Measurements from ENCODE around the gene RTL5.

Gene RTL5

DNA sequence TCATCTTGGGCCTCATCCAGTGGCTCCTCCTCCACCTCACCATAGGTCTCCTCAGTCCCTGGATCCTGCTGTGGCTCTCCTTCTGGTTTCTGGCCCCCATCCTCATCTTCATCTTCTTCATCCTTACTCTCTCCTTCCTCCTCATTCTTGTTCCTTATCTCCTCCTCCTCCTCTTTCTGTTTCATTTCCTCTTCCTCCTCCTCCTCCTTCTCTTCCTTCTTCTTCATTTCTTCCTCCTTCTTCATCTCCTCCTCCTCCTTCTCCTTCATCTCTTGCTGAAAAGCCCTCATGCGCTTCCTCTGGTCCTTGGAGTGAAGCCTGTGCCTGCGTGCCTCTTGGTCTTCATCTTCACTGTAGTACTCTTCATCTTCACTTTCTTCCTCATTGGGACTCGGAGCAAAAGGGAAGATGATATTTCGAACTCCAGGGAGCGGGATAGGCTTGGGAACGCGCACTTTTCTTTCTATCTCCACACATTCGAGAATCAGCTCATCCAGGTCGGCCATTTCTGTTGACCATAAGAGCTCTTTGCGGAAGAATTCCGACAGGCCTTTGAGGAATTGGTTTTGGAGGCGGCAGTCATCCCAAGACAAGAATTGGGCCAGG lies 1.5 kb downstream of the RTL5 start:
- in situ Hi-C loops (cut with MboI; ENCODE audit: low sequenced_read_pairs): no loop called here

DNA sequence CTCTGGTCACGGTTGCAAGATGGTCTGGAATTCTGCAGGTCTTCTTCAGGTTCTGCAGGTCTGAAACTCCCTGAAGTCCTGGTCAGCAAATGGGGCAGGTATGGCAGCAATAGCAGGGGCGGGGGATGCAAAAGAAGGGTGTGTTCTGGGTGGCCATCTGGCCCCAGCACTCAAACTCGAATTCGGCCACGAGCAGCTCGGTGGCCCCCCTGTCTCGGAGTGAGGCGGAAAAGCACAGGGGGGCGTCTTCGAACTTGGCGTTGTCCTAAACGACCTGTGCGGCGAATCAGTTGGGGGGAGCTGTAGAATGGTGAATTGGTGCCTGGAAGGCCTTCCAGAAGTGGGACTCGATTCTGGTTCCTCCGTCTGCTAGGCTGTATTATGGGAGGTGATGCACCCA lies 2.1 kb downstream of the RTL5 start:
- in situ Hi-C loops (cut with MboI; ENCODE audit: low sequenced_read_pairs): loop anchor here (5.0 kb wide), 1 partner anchor 122 kb away; no protein-coding TSS in a partner anchor

DNA sequence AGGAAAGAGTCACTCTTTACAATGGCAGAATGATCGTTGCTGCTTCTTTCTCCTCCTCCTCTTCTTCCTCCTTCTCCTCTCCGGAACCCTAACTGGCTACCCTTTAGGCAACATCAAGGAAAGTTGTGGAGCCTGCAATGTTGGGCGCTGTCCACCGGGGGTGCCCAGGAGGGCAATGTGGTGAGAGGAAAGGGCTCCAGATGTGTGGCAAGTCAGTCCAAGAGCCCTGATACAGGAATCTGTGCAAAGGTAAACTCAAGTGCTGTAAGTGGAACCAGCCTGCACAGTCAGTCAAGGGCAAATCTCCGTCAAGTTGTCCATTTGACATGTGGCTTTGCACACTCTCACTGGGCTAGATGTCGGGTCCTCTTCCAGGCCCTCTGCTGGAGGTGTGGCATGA lies 2.8 kb downstream of the RTL5 start:
- in situ Hi-C loops (cut with MboI; ENCODE audit: low sequenced_read_pairs): loop anchor here (5.0 kb wide), 1 partner anchor 122 kb away; no protein-coding TSS in a partner anchor

DNA sequence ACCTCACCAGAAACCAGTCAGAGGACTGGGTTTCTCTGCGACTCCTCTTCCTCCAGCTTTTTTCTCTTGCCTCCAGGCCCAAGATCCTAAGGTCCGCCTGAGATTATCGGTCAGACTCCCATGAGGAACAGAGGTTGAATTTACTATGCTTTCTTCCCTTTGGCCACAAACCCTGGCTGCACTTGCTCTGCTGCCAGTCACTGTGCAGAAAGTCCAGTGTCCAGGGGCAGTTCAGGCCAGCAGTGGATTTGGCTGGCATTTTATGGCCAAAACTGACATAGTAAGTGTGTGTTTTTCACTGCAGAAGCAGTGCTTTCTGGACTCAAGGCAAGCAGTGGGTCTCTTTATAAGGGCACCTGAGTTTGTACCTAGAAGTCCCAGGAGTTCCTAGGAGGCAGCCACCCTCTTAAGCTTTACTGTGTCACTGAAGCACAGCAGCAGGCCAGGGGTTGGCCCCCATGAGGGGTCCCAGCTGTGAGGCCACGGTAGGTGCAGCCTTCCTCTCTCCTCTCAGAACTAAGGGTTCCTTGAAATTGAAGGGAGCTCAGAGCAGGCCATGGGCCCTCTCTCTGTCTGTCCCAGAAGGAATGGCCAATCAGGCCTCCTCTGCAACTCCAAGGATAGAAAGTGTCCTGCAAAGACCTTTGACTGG lies 3.4 kb downstream of the RTL5 start:
- in situ Hi-C loops (cut with MboI; ENCODE audit: low sequenced_read_pairs): loop anchor here (5.0 kb wide), 1 partner anchor 121 kb away; no protein-coding TSS in a partner anchor

DNA sequence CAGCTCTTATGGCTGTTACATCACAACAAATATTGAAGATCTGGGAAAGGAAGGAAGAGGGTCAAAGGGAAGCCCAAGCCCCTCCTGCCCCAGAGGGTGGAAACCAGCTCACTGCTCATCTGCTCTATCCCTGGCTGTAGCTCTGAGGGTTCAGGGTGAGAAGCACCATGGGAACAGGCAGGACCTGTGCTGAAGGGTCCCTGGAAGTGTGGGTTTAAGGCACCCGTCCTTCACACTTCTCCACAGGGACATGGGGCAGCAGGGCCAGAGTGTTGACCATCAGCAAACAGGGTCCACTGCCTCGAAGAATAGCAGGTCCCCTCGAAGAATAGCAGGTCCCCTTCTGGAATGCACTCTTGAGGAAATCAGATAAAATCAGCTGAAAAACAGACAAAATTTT lies 4.4 kb downstream of the RTL5 start:
- in situ Hi-C loops (cut with MboI; ENCODE audit: low sequenced_read_pairs): loop anchor here (5.0 kb wide), 1 partner anchor 120 kb away; no protein-coding TSS in a partner anchor

DNA sequence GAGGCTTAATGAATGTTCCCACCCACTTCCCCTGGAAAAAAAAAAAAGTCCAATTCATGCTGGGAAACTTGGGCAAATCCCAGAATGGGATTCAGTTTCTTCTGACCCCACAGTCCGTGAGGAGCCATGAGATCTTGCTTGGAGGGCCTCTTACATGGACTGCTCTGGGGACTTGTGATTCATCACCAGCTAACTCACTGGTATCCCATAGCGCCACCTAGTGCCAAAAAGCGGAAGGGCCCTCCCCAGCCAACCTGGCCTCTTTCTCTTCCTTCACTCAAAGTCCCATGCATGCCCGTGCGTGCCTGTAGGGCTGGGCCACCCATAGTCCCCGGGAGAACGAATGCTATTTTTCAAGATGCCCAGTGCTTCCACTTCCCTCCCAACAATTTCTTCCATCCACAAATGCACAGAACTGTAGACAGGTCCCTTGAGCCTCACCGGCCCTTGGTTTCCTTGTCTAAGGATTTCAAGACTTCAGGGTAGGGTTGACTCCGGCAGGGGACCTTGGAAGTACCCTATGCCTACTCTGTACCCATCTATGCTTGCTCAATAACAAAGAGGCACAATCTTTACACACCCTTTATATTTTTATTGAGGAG lies 5.1 kb downstream of the RTL5 start:
- in situ Hi-C loops (cut with MboI; ENCODE audit: low sequenced_read_pairs): loop anchor here (5.0 kb wide), 1 partner anchor 119 kb away; no protein-coding TSS in a partner anchor

DNA sequence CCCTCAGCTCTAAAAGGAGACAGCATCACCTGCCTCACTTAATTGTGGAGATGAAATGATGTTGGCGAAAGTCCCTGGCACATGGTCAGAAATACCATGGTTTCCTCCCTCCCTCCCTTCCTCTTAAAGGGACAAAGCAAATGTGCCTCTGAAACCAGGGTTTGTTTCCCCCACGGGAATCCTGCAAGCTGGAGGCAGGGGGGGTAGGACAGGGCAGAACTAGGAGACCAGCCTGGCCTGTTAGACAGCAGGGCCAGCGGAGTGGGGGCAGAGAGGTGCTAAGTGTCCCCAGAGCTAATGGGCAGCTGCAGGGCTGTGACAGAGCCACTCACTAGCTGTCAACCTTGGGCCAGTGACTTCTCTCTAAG lies 5.7 kb downstream of the RTL5 start:
- in situ Hi-C loops (cut with MboI; ENCODE audit: low sequenced_read_pairs): loop anchor here (5.0 kb wide), 1 partner anchor 119 kb away; no protein-coding TSS in a partner anchor

DNA sequence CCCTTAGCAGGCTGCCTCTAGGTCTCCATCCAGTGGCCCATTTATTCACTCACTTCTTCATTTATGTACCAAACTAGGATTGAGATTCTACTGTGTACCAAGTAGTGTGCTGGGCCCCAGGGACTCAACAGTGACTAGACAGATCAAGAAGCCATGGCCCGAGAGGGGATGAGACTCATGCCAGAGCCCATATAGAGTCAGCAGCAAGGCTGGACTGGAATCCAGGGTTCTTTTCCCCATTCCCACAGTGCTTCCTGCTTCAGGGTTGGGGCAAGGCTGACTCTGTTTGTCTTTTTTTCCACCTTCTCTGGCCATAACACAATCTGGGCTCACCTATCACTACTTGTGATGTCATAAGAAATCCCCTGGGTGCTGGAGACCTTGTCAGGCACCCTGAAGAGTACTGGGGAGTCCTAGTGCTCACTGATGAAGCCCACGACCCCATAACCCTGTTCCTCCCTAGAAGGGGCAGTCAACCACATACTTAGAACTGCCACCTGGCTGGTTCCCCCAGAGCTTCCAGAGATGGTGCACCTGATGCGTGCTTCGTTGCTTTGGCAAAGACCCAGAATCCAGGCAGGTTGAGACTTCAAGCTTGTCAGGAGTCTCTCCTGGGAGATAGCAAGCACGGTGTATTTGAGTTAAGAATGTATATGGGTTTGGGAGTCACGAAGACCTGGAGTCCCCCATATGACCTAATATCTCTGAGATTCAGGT lies 6.2 kb downstream of the RTL5 start:
- in situ Hi-C loops (cut with MboI; ENCODE audit: low sequenced_read_pairs): loop anchor here (5.0 kb wide), 1 partner anchor 118 kb away; no protein-coding TSS in a partner anchor

DNA sequence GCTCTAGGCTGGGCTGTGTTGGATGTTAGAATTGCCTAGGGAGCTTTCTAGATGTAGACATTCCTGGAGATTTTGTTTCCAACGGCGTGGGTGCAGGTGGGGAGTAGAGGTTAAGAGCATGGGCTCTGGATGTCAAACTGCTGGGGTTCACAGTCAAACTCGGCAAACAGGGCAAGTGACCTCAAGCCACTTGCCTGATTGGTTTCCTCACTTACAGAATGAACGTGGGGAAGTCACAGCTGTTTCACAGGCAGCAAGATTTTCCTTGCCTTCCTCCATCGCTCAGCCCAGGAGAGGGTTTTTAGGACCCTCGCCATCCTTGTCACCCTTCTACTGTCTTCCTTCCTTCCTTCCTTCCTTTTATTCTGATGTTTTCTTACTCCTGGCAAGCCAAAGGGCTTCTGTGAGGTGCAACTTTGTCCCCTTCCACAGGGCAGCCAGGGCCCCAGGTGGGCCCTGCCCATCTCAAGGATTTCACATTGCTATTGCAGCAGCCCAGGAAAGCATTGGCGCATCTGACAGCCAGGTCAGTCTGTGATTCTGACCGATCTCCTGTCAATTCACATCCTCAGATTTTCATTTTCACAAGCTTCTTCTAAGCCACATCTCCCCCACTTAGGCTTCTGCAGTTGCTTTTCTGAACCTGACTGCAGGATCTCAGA lies 7.0 kb downstream of the RTL5 start:
- in situ Hi-C loops (cut with MboI; ENCODE audit: low sequenced_read_pairs): loop anchor here (5.0 kb wide), 1 partner anchor 117 kb away; no protein-coding TSS in a partner anchor

DNA sequence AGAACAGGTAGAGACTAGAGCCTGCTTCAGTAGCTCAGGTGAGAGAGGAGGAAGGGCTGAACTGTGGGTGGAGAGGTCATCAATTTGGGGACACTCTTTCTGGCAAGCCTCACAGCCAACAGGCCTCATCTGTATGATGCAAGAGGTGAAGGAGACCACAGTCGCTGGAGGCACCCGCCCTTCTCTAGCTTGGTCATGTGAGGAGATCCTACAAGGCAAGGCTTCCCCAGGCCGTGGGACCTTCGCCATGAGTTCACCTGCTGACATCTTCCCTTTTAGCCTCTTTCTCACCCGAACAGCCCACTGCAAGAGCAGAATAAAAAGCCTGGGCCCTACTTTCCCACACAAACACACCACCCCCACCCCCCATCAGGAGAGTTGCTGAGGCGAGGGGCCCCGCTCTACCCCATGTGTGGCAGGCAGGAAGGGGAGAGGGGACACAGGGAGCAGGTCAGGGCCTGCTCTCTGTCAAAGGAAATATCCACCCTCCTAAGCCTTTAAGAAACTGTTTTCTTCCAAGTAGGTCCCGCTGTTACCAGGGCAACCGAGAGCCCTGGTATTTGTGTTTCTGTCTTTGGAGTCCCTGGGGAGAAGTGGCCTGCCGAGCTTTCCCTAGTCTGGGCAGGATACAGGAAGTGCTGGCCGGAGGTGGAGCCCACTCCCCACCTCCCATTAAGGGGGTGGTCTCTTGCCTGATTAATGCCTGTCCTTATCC lies 8.1 kb downstream of the RTL5 start:
- in situ Hi-C loops (cut with MboI; ENCODE audit: low sequenced_read_pairs): no loop called here

DNA sequence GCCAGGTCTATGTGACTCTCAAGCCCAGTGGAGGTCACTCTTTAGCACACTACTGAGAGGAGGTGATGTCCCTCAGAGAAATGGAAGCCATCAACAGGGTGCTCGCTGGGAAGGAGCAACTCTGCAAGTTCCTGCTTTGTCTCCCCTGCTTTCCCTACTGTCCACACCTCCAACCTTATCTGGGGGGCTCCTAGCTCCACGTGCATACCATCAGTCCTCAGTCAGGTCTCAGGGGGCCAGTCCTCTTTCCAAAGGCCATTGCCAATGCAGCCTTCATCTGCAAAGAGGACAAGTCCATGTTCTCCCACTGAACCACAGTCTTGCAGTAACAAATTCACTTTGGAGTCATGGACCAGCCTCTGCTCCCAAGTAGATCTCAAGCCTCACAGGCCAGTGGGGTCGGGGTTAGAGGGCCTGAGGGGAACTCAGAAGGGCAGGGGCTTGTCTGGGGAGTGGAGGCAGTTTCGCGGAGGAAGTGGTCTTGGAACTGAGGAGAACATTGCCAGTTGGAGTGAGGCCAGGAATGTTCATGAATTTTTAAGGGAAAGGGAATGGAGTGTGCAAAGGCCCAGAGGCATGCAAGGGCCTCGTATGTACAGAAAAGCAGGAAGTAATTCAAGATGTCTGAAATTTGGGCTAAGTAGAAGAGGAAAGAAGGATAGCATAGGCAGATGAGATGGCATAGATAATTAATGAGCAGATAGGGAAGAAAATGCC lies 8.9 kb downstream of the RTL5 start:
- in situ Hi-C loops (cut with MboI; ENCODE audit: low sequenced_read_pairs): no loop called here

DNA sequence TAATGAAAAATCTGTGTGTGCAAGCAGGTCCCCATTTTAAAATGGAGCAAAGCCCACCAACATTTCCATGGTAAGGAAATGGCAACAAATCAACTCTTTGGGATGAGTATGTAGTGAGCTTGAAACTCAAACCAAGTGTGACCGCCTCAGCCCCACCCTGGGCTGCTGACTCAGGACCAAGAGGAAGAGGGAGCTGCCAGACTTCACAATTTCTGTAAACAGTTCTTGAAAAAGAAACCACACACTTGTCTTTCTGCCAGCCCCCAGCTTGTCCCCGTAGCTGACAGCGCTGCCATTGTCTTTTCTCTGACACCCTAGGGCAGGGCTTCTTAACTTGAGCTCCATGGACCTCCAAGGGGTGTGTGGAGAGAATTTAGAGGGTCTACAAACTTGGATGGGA lies 10.3 kb downstream of the RTL5 start:
- in situ Hi-C loops (cut with MboI; ENCODE audit: low sequenced_read_pairs): no loop called here

DNA sequence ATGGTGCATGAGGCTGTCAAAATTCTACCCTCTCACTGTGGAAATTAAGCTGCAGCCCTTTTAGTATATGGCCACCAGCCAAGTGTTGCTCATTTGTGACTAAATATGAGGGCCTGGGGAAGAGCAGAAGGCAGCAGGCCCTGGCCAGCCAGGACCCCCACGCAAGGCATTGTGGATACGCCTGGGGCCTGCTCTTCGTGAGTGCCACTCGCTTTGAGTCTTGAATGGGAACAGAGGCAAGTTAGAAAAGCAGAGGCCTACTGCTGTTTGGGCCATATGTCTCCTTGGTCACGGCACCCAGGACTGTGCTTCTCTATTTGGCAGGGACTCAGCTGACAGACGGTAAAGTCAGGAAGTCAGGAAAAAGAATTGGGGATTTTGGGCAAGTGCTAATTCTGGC lies 10.9 kb downstream of the RTL5 start:
- in situ Hi-C loops (cut with MboI; ENCODE audit: low sequenced_read_pairs): no loop called here

DNA sequence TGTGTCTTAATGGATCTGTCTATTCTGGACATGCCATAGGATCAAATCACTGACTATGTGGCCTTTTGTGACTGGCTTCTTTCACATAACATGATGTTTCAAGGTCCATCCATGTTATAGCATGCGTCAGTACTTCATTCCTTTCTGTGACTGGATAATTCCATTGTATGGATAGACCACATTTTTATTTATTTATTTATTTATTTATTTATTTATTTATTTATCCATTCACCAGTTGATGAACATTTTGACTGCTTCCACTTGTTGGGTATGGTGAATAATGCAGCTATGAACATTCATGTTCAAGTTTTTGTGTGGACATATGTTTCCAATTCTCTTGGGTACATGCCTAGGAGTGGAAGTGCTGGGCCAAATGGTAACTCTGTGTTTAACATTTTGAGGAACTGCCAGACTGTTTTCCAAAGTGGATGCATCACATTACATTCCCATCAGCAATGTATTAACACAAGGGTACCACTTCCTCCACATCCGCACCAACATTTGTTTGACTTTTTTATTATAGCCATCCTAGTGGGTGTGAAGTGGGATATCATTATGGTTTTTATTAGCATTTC lies 14.0 kb downstream of the RTL5 start:
- in situ Hi-C loops (cut with MboI; ENCODE audit: low sequenced_read_pairs): no loop called here

DNA sequence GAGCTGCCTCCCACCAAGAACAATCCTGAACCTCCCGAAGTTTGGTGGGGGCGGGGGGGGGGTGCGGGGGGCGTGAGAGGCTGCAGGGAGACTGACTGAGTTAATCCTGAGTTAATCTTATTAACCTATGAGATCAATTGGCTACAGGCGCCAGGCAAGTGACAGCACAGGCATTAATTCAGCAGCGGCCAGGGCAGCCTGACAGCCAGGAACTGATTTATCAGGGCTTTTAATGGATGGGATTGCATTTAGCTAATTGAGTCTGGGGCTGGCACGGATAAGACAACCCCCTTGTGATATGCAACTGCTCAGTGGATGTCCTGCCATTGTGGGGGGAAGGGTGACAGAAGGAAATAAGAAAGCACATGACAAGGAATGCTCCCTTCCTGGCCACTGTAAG lies 16.3 kb downstream of the RTL5 start:
- in situ Hi-C loops (cut with MboI; ENCODE audit: low sequenced_read_pairs): no loop called here

DNA sequence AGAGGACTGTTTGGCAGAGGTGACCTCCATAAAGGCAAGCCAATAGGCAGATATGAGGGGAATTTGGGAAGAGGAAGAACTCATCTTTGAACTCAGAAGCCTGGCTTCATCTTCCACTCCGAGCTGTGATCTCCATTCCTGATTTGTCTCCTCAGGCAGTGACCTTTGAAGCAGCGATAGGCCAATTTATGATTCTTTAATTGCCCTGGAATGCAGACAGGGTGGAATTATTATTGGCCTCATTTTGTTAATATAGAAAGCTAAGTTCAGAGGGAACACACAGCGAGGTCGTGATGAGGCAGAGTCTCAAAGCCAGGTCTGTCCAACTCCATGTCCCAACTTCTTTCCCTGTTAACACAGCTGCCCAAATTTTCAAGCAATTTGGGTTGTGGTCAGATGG lies 16.9 kb downstream of the RTL5 start:
- in situ Hi-C loops (cut with MboI; ENCODE audit: low sequenced_read_pairs): no loop called here

DNA sequence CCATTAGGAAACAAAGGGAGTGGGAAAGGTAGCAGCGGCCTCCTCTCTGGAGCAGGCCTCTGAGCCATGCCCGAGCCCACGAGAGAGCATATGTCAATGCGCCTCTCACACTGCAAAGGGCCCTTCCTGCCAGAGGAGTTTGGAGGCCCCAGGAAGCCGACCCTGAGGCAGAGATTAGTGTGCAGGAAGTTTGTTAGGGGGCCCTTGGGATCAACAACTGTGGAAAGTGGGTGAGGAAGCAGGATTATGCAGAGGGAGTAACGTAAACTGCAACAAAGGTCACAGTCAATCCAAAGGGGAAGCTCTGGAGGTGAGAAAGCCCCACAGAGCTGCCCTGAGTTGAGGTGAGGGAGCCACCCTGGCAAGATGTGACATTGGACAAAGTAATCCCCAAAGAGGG lies 17.4 kb downstream of the RTL5 start:
- in situ Hi-C loops (cut with MboI; ENCODE audit: low sequenced_read_pairs): no loop called here

DNA sequence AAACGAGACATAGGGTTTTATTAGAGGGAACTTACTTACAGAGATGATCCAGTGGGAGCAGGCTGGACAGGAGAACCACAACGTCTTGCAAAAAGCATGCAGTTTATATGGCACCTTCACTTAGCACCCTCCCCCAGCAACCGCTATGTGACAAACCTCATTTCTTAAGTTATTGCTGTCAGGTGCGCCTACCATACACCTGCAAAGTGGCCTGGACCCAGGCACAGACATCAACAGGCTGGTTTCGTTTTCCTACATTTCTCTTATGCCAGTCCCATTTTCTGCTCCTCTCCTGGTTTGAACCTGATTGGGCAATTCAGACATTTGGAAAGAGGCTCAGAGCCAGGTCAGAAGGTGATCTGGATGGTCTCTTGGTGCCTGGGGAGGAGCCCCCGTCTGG lies 18.3 kb downstream of the RTL5 start:
- in situ Hi-C loops (cut with MboI; ENCODE audit: low sequenced_read_pairs): no loop called here
